ENCODE measurements around the gene PDCD2L. TPM values are rescaled to one million over a fixed set of nuclear protein-coding genes. Genes with fewer than 3 reads are reported as not detected.

PDCD2L gene
- total RNA-seq, 1 experiment from 2014 or later: 14.8 TPM

DNA sequence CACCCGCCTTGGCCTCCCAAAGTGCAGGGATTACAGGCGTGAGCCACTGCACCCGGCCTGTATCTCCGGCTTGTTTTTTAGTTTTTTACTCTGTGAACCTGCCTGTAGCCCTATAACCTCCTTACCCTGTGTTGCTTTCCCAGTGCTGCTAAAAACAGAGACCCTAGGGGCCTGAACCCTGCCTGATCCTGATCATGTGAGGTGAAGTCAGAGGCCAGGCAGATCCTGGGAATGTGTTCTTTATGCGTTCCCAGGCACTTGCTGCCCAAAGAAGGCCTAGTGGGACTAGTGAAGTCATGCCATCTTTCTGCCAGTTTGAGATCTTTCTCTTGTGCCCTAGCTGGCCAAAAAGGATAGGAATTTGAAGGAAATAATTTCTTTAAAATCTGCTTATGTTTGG is 28.6 kb downstream of the PDCD2L start:
- intact Hi-C loops (cut with micrococcal nuclease; ENCODE audit: unreplicated experiment): no loop called here
- Histone ChIP-seq H3K9me3 (ENCODE audit: insufficient read depth, low read depth) (no peaks in the 10 kb centered on the region), H3K79me2 (ENCODE audit: low read depth) (peaks cover 73% of the 10 kb centered on the region), H3K4me1 (replicated peaks; ENCODE audit: insufficient read depth) (peaks cover 18% of the 10 kb centered on the region), H3K9me2 (ENCODE audit: insufficient read depth) (no peaks in the 10 kb centered on the region), H4K20me1 (ENCODE audit: insufficient read depth) (peaks cover 76% of the 10 kb centered on the region), H3F3A (ENCODE audit: insufficient read depth, low read depth) (peaks cover 15% of the 10 kb centered on the region; the same call in 1 of the 2 replicates), H3K4me2 (no peak overlapping the region), H3K27me3 (ENCODE audit: insufficient read depth, low read depth) (no peaks in the 10 kb centered on the region), H3K36me3 (ENCODE audit: low read depth) (peaks cover 38% of the 10 kb centered on the region), H3K4me3 (no peak overlapping the region), H2AFZ (no peak overlapping the region), H3K27ac (no peak overlapping the region)
- TF ChIP-seq, protein P1, sequence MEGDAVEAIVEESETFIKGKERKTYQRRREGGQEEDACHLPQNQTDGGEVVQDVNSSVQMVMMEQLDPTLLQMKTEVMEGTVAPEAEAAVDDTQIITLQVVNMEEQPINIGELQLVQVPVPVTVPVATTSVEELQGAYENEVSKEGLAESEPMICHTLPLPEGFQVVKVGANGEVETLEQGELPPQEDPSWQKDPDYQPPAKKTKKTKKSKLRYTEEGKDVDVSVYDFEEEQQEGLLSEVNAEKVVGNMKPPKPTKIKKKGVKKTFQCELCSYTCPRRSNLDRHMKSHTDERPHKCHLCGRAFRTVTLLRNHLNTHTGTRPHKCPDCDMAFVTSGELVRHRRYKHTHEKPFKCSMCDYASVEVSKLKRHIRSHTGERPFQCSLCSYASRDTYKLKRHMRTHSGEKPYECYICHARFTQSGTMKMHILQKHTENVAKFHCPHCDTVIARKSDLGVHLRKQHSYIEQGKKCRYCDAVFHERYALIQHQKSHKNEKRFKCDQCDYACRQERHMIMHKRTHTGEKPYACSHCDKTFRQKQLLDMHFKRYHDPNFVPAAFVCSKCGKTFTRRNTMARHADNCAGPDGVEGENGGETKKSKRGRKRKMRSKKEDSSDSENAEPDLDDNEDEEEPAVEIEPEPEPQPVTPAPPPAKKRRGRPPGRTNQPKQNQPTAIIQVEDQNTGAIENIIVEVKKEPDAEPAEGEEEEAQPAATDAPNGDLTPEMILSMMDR (conservative IDR thresholded peaks at IDR 0.05): no peak
- no peak for TF ChIP-seq EZH2 (IDR thresholded peaks at IDR 0.05; ENCODE audit: low read depth)
- no TSS peak for BruUV-seq (replicated peaks)
- ChIA-PET POLR2A (ENCODE audit: unreplicated experiment) (no interaction called here), CTCF (no interaction called here)
- no peak for DNase-seq

DNA sequence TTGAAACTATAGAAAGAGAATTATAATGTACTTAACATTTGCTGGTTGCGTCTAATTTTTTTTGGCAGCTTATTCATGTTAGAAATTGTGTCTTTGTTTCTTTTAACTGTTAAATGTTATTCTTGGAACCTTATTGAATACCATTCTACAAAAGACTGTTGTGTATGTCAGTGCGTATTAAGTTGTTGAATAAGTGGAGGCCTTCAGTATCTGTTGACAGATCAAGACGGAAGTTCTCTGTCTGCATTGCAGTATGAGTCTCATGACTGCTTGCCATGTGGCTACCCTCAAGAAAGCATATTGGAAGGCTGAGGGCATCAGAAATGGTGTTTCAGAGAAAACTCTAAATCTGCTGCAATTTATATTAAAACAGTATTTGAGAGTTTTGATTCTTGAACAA is 32.5 kb downstream of the PDCD2L start:
- no peak overlapping the region for H3K4me3 ChIP-seq
- no peak overlapping the region for H3K4me2 ChIP-seq
- intact Hi-C loops (cut with micrococcal nuclease; ENCODE audit: unreplicated experiment): no loop called here
- peaks cover 53% of the 10 kb centered on the region for H3K36me3 ChIP-seq (ENCODE audit: low read depth)
- ChIA-PET POLR2A (ENCODE audit: unreplicated experiment) (no interaction called here), CTCF (no interaction called here)
- peaks cover 64% of the 10 kb centered on the region for H4K20me1 ChIP-seq (ENCODE audit: insufficient read depth)
- H2AFZ ChIP-seq: no peak overlapping the region
- no peaks in the 10 kb centered on the region for H3K27me3 ChIP-seq (ENCODE audit: insufficient read depth, low read depth)
- peaks cover 10% of the 10 kb centered on the region; the same call in 1 of the 2 replicates for H3F3A ChIP-seq (ENCODE audit: insufficient read depth, low read depth)
- no peak for TF ChIP-seq EZH2 (IDR thresholded peaks at IDR 0.05; ENCODE audit: low read depth)
- TF ChIP-seq, protein P1 (conservative IDR thresholded peaks at IDR 0.05): no peak
- no peak for DNase-seq
- H3K4me1 ChIP-seq (replicated peaks; ENCODE audit: insufficient read depth): no peaks in the 10 kb centered on the region
- peaks cover 48% of the 10 kb centered on the region for H3K79me2 ChIP-seq (ENCODE audit: low read depth)
- H3K27ac ChIP-seq: no peak overlapping the region
- no TSS peak for BruUV-seq (replicated peaks)
- no peaks in the 10 kb centered on the region for H3K9me3 ChIP-seq (ENCODE audit: insufficient read depth, low read depth)
- no peaks in the 10 kb centered on the region for H3K9me2 ChIP-seq (ENCODE audit: insufficient read depth)

DNA sequence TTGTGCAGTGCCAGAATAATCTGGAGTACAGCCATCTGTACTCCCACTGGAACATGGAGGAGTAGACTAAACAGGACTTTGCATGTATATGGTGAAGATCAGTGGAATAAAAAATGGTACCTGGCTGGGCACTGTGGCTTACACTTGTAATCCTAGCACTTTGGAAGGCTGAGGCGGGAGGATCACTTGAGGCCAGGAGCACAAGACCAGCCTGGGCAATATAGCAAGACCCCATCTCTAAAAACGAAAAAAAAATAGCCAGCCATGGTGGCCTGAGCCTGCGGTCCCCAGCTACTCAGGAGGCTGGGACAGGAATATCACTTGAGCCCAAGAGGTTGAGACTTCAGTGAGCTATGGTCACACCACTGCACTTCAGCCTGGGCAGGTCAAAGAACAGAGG is 44.0 kb downstream of the PDCD2L start:
- Histone ChIP-seq H3K36me3 (ENCODE audit: low read depth) (peaks cover 63% of the 10 kb centered on the region), H3K79me2 (ENCODE audit: low read depth) (no peaks in the 10 kb centered on the region), H3K4me1 (replicated peaks; ENCODE audit: insufficient read depth) (no peaks in the 10 kb centered on the region), H4K20me1 (ENCODE audit: insufficient read depth) (peaks cover 12% of the 10 kb centered on the region), H3K9me3 (ENCODE audit: insufficient read depth, low read depth) (no peaks in the 10 kb centered on the region), H3K27ac (no peak overlapping the region), H3K4me2 (no peak overlapping the region), H3K9me2 (ENCODE audit: insufficient read depth) (no peaks in the 10 kb centered on the region), H2AFZ (no peak overlapping the region), H3K27me3 (ENCODE audit: insufficient read depth, low read depth) (no peaks in the 10 kb centered on the region), H3F3A (ENCODE audit: insufficient read depth, low read depth) (peaks cover 12% of the 10 kb centered on the region; the same call in 1 of the 2 replicates), H3K4me3 (no peak overlapping the region)
- TF ChIP-seq EZH2 (IDR thresholded peaks at IDR 0.05; ENCODE audit: low read depth): no peak
- TF ChIP-seq, protein P1 (conservative IDR thresholded peaks at IDR 0.05): no peak
- DNase-seq: no peak
- CTCF ChIA-PET: no interaction called here
- no TSS peak for BruUV-seq (replicated peaks)
- POLR2A ChIA-PET (ENCODE audit: unreplicated experiment): no interaction called here
- intact Hi-C loops (cut with micrococcal nuclease; ENCODE audit: unreplicated experiment): no loop called here
